Suppressor macrophage treated with lipopolysaccharide for 1 hour (primary cell): Measurements from ENCODE around the gene RAB3C.
A peak's percentile ranks its signal among the peaks of the same experiment; 100 is the strongest.

Experiments
- DNase-seq, 3 donors: peaks; one replicate each; pipeline ENCODE4 v3.0.0-alpha.2; 2020 to 2022

RAB3C gene

GRCh38 chr5:58890265-58890664 lies 307.4 kb downstream of the RAB3C start:
- DNase-seq: no peak

- DNase-seq: no peak
Measured at GRCh38 chr5:58890701-58891085, 307.8 kb downstream of the RAB3C start.

DNA sequence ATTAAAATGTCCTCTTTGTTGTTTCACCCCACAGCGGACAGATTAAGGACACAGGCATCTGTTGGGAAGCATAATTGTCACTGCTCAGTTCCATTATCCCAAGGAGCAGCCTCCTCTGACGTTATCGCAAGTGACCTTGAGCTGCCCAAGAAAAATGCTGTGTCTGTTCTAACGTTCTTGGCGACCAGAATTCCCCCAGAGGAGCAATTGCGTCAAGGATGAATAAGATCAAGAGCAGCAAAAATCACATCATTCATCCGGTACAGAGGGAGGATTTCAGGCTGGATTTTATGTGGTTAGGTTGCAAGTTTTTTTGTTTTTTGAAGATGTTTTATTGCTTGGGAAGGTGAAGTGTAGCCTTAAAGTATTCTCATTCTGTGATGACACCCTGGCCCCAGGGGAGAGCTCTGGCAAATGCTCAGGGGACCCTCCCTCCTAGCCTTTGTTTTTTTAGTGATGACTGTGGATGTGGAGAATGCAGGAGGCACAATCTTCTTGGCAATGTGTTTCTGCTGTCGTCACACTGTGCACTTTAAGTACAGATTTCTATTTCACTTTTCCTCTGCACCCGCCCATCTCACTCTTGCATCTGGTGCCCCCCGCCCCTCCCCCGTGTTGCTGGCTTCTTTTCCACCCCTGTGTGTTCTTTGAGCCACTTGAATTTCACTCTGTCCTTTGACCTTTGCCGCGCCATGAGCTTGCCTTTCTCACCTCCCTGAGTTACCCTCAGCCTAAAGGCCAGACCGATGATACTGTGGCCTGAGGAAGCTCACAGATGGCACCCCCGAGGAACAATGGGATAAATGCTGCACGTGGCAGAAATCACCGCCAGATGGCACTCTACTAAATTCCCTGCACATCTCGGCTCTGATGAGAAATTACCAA lies 308.5 kb downstream of the RAB3C start:
- DNase-seq: peak; percentile 69 to 75 (median 70)

DNA sequence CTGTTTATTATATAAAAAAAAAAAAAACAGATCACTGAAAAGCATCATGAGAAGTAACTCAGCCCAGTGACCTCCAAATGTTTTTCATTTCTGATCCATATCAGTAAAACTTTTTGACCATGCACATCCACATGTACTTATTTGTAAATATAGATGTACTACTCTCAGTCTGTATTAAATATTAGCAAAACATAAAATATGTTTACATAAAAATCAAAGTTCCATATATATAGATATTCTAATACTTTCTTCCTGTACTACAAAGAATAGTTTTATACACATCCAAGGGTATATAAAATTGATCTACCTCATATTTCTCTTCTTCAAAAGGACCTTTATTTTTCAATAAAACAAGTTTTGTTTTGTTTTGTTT lies 309.1 kb downstream of the RAB3C start:
- DNase-seq: no peak

- no peak for DNase-seq
Measured at GRCh38 chr5:58893551-58893950, 310.7 kb downstream of the RAB3C start.

- no peak for DNase-seq
Measured at GRCh38 chr5:58898006-58898405, 315.1 kb downstream of the RAB3C start.

GRCh38 chr5:58898538-58898937 lies 315.7 kb downstream of the RAB3C start:
- no peak for DNase-seq

DNA sequence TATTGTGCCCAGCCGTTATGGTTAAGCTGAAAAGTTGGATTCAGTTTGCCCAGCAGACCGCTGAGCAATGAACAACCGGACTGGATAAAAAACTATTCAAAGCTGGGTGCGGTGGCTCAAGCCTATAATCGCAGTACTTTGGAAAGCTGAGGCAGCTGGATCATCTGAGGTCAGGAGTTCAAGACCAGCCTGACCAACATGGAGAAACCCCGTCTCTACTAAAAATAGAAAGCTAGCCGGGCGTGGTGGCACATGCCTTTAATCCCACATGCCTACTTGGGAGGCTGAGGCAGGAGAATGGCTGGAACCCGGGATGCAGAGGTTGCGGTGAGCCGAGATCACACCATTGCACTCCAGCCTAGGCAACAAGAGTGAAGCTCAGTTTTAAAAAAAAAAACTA lies 318.4 kb downstream of the RAB3C start:
- no peak for DNase-seq

DNA sequence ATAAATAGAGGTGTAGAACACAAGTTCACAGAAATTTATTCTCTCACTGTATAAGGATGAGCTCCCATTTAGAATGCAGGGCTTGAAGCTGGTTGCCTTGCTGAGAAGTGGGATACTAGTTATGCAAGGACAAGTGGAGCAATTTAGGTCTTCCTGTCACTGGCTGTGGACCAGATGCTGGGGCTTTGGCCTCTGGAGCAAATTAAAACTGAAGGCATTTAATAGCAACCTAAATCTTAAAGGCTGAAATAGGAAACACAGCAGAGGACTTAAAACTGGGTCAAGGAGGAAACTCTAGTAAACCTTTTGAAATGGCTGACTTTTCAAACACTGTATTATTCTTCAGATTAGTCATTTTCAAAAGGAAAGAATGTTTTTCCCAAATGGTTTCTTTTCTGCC lies 319.4 kb downstream of the RAB3C start:
- no peak for DNase-seq

GRCh38 chr5:58902765-58903164 lies 319.9 kb downstream of the RAB3C start:
- DNase-seq: peak in 1 of 3 donors; percentile 3

DNA sequence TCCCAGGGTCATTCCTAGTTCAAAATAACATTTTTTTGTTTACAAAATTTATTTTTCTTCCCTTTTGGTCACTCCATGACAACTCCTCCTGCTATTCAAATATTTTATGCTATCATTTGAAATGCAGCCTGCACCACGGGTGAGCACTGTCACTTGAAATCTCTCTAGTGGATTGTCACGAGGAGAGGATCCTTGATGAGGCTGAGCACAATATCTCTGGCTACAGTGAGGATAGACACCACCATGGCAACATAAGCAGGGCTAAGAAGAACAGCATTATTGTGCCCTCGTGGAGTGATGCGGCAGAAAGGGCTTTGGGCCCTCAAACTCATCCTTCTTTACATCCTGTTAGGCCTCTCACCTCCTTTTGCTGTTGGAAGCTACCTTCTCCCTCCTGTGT lies 321.9 kb downstream of the RAB3C start:
- no peak for DNase-seq

DNA sequence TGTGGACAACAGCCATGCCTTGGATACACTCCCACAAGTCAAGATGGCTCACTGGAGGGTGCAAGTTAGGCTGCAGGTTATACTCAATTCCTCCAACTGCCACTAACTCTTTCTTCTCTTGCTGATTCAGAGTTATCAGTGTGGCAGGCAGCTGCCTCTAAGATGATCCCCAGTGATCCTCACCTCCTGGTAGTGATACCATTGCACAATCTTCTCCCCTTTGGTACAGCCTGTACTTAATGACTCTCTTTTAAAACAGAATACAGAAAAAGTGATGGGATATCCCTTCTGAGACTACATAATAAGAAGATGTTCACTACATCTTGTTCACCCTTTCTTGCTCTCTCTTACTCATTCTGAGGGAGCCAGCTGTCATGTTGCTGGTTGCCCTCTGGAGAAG lies 323.1 kb downstream of the RAB3C start:
- no peak for DNase-seq
